ENCODE measurements around the gene ACBD4.

Gene ACBD4

DNA sequence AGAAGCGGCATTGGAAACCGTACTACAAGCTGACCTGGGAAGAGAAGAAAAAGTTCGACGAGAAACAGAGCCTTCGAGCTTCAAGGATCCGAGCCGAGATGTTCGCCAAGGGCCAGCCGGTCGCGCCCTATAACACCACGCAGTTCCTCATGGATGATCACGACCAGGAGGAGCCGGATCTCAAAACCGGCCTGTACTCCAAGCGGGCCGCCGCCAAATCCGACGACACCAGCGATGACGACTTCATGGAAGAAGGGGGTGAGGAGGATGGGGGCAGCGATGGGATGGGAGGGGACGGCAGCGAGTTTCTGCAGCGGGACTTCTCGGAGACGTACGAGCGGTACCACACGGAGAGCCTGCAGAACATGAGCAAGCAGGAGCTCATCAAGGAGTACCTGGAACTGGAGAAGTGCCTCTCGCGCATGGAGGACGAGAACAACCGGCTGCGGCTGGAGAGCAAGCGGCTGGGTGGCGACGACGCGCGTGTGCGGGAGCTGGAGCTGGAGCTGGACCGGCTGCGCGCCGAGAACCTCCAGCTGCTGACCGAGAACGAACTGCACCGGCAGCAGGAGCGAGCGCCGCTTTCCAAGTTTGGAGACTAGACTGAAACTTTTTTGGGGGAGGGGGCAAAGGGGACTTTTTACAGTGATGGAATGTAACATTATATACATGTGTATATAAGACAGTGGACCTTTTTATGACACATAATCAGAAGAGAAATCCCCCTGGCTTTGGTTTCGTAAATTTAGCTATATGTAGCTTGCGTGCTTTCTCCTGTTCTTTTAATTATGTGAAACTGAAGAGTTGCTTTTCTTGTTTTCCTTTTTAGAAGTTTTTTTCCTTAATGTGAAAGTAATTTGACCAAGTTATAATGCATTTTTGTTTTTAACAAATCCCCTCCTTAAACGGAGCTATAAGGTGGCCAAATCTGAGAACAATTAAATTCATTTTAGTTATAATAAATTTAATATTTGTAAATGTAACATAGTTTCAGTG lies 14.5 kb downstream of the ACBD4 start (continued):
- TF ChIP-seq, protein P1, sequence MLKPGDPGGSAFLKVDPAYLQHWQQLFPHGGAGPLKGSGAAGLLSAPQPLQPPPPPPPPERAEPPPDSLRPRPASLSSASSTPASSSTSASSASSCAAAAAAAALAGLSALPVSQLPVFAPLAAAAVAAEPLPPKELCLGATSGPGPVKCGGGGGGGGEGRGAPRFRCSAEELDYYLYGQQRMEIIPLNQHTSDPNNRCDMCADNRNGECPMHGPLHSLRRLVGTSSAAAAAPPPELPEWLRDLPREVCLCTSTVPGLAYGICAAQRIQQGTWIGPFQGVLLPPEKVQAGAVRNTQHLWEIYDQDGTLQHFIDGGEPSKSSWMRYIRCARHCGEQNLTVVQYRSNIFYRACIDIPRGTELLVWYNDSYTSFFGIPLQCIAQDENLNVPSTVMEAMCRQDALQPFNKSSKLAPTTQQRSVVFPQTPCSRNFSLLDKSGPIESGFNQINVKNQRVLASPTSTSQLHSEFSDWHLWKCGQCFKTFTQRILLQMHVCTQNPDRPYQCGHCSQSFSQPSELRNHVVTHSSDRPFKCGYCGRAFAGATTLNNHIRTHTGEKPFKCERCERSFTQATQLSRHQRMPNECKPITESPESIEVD (tag by site-specific recombination; IDR thresholded peaks at IDR 0.05) = no peak
- no peak for TF ChIP-seq ZNF37A (tag by site-specific recombination; IDR thresholded peaks at IDR 0.05)
- TF ChIP-seq OVOL3 (tag by site-specific recombination; IDR thresholded peaks at IDR 0.05) = no peak
- TF ChIP-seq ZNF768 (tag by site-specific recombination; IDR thresholded peaks at IDR 0.05) = no peak
- TF ChIP-seq TRIM28 (IDR thresholded peaks at IDR 0.05; ENCODE audit: borderline replicate concordance, low read length) = no peak
- no peak for TF ChIP-seq ZNF549 (tag by site-specific recombination; IDR thresholded peaks at IDR 0.05)
- 0 out of 2 replicates have a peak, but pooled peaks have one; percentile 4 for TF ChIP-seq KLF8 (tag by site-specific recombination; IDR thresholded peaks at IDR 0.05)
- TF ChIP-seq, protein P2, sequence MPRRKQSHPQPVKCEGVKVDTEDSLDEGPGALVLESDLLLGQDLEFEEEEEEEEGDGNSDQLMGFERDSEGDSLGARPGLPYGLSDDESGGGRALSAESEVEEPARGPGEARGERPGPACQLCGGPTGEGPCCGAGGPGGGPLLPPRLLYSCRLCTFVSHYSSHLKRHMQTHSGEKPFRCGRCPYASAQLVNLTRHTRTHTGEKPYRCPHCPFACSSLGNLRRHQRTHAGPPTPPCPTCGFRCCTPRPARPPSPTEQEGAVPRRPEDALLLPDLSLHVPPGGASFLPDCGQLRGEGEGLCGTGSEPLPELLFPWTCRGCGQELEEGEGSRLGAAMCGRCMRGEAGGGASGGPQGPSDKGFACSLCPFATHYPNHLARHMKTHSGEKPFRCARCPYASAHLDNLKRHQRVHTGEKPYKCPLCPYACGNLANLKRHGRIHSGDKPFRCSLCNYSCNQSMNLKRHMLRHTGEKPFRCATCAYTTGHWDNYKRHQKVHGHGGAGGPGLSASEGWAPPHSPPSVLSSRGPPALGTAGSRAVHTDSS (tag by site-specific recombination; IDR thresholded peaks at IDR 0.05) = no peak
- TF ChIP-seq GLIS2 (tag by site-specific recombination; IDR thresholded peaks at IDR 0.05) = no peak; the same call in 1 of the 2 replicates
- TF ChIP-seq SETDB1 (IDR thresholded peaks at IDR 0.05; ENCODE audit: insufficient read length, low read length) = no peak
- no peak for TF ChIP-seq ZNF404 (tag by site-specific recombination; IDR thresholded peaks at IDR 0.05)
- TF ChIP-seq ZNF747 (tag by site-specific recombination; IDR thresholded peaks at IDR 0.05) = 0 out of 2 replicates have a peak, but pooled peaks have one; percentile 6
- TF ChIP-seq ZFHX2 (tag by site-specific recombination; conservative IDR thresholded peaks at IDR 0.05) = no peak
- TF ChIP-seq ZSCAN23 (tag by site-specific recombination; IDR thresholded peaks at IDR 0.05) = no peak
- no peak for TF ChIP-seq HOXD13 (CRISPR knock-in tag; IDR thresholded peaks at IDR 0.05; ENCODE audit: borderline replicate concordance)
- no peak for TF ChIP-seq ZNF175 (tag by site-specific recombination; IDR thresholded peaks at IDR 0.05)
- no peak for TF ChIP-seq ZNF302 (tag by site-specific recombination; IDR thresholded peaks at IDR 0.05; ENCODE audit: low read depth)
- TF ChIP-seq ZNF184 (tag by site-specific recombination; IDR thresholded peaks at IDR 0.05) = no peak
- TF ChIP-seq ZBTB48 (tag by site-specific recombination; IDR thresholded peaks at IDR 0.05) = no peak
- peak; percentile 88 for TF ChIP-seq ZFP37 (tag by site-specific recombination; IDR thresholded peaks at IDR 0.05)
- TF ChIP-seq, protein P3, sequence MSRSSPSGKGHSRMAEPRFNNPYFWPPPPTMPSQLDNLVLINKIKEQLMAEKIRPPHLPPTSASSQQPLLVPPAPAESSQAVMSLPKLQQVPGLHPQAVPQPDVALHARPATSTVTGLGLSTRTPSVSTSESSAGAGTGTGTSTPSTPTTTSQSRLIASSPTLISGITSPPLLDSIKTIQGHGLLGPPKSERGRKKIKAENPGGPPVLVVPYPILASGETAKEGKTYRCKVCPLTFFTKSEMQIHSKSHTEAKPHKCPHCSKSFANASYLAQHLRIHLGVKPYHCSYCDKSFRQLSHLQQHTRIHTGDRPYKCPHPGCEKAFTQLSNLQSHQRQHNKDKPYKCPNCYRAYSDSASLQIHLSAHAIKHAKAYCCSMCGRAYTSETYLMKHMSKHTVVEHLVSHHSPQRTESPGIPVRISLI (tag by site-specific recombination; IDR thresholded peaks at IDR 0.05) = no peak
- TF ChIP-seq ZNF658 (tag by site-specific recombination; IDR thresholded peaks at IDR 0.05) = no peak
- no peak for TF ChIP-seq ZNF223 (tag by site-specific recombination; IDR thresholded peaks at IDR 0.05)
- no peak; the same call in 1 of the 2 replicates for TF ChIP-seq ZNF391 (tag by site-specific recombination; IDR thresholded peaks at IDR 0.05; ENCODE audit: borderline replicate concordance, low read depth)
- no peak for TF ChIP-seq ZNF701 (tag by site-specific recombination; IDR thresholded peaks at IDR 0.05)
- no peak for TF ChIP-seq ZBTB1 (tag by site-specific recombination; IDR thresholded peaks at IDR 0.05)
- no peak for TF ChIP-seq BCL11A (tag by site-specific recombination; IDR thresholded peaks at IDR 0.05; ENCODE audit: low read depth)
- TF ChIP-seq ZNF24 (tag by site-specific recombination; IDR thresholded peaks at IDR 0.05) = no peak
- no peak for TF ChIP-seq ZNF214 (tag by site-specific recombination; IDR thresholded peaks at IDR 0.05; ENCODE audit: borderline replicate concordance)
- TF ChIP-seq ZNF791 (tag by site-specific recombination; IDR thresholded peaks at IDR 0.05) = no peak
- no peak for TF ChIP-seq ZNF341 (tag by site-specific recombination; IDR thresholded peaks at IDR 0.05; ENCODE audit: low read depth)
- TF ChIP-seq ZNF16 (tag by site-specific recombination; IDR thresholded peaks at IDR 0.05; ENCODE audit: low read depth) = no peak
- TF ChIP-seq, protein P4, sequence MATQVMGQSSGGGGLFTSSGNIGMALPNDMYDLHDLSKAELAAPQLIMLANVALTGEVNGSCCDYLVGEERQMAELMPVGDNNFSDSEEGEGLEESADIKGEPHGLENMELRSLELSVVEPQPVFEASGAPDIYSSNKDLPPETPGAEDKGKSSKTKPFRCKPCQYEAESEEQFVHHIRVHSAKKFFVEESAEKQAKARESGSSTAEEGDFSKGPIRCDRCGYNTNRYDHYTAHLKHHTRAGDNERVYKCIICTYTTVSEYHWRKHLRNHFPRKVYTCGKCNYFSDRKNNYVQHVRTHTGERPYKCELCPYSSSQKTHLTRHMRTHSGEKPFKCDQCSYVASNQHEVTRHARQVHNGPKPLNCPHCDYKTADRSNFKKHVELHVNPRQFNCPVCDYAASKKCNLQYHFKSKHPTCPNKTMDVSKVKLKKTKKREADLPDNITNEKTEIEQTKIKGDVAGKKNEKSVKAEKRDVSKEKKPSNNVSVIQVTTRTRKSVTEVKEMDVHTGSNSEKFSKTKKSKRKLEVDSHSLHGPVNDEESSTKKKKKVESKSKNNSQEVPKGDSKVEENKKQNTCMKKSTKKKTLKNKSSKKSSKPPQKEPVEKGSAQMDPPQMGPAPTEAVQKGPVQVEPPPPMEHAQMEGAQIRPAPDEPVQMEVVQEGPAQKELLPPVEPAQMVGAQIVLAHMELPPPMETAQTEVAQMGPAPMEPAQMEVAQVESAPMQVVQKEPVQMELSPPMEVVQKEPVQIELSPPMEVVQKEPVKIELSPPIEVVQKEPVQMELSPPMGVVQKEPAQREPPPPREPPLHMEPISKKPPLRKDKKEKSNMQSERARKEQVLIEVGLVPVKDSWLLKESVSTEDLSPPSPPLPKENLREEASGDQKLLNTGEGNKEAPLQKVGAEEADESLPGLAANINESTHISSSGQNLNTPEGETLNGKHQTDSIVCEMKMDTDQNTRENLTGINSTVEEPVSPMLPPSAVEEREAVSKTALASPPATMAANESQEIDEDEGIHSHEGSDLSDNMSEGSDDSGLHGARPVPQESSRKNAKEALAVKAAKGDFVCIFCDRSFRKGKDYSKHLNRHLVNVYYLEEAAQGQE (tag by site-specific recombination; IDR thresholded peaks at IDR 0.05) = peak; percentile 66
- TF ChIP-seq ZNF211 (tag by site-specific recombination; IDR thresholded peaks at IDR 0.05; ENCODE audit: low read depth) = no peak

All from HEK293 (cell line).